PC-3 (cell line): ENCODE measurements around the gene SCG2.

Experiments
- EZH2 ChIP-seq: fragments of 300-600 bp; sonication (generic); IDR thresholded peaks from one replicate; pipeline ENCODE4 v1.6.1; 2017; ENCODE audit warnings: antibody characterized with exemption, mild to moderate bottlenecking, low read length; ENCODE audit not compliant: unreplicated experiment
- EZH2phosphoT487 ChIP-seq: fragments of 300-600 bp; sonication (generic); IDR thresholded peaks from 2 replicates; pipeline ENCODE4 v1.6.1; 2018; ENCODE audit warnings: mild to moderate bottlenecking, antibody characterized with exemption, low read length, borderline replicate concordance
- TF ChIP-seq, protein P1 (sequence below): fragments of 300-600 bp; sonication (generic); conservative IDR thresholded peaks from 2 replicates; pipeline ENCODE4 v1.5.1; 2017; ENCODE audit warnings: antibody characterized with exemption, low read depth, mild to moderate bottlenecking, low read length

DNA sequence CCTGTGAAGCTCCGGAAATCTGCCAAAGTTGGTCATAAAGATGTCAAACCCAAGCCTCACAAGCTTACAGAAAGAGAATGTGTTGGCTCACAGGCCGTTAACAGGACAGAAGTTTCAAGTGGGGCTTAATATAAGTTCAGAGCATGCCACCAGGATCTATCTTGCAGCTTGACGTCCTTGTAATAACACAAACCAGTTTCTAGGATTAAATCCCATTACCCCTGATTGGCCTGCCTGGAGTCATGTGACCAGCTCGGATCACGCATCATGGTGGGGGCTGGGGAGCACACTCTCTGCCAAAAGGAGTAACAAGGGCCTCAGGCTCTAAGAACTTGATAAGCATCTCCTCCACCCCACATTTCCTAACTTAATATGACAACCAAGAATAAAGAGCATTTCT is 38.9 kb upstream of the SCG2 start:
- TF ChIP-seq, protein P1, sequence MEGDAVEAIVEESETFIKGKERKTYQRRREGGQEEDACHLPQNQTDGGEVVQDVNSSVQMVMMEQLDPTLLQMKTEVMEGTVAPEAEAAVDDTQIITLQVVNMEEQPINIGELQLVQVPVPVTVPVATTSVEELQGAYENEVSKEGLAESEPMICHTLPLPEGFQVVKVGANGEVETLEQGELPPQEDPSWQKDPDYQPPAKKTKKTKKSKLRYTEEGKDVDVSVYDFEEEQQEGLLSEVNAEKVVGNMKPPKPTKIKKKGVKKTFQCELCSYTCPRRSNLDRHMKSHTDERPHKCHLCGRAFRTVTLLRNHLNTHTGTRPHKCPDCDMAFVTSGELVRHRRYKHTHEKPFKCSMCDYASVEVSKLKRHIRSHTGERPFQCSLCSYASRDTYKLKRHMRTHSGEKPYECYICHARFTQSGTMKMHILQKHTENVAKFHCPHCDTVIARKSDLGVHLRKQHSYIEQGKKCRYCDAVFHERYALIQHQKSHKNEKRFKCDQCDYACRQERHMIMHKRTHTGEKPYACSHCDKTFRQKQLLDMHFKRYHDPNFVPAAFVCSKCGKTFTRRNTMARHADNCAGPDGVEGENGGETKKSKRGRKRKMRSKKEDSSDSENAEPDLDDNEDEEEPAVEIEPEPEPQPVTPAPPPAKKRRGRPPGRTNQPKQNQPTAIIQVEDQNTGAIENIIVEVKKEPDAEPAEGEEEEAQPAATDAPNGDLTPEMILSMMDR: no peak
- TF ChIP-seq EZH2phosphoT487 (no peak), EZH2 (no peak)
